Right renal pelvis (tissue), 4 donors: ENCODE measurements around the gene GRK1. TPM values are rescaled to one million over a fixed set of nuclear protein-coding genes. Genes with fewer than 3 reads are reported as not detected.
"Not testable (repeated sequence)": the region's sequence is repeated elsewhere in the genome, so short reads cannot be mapped to it uniquely, and the experiment has no call there.

ENCODE experiments used
- DNase-seq, 4 donors: peaks; one replicate each; pipeline ENCODE4 v3.0.0-alpha.2; 2013; ENCODE audit warnings: low read depth in 4 of 4, low spot score in 3 of 4, missing footprints in 1 of 4
- polyA plus RNA-seq, 4 donors: library from polyadenylated mRNA; unstranded; fragments of 120-200 nt; gene quantifications; one replicate each; pipeline ENCODE4 v1.2.1, GENCODE V29; 2013; ENCODE audit not compliant: insufficient read length in 4 of 4

GRK1 gene
- polyA plus RNA-seq, 4 donors, result 0.06 to 0.39 TPM; not detected in 2

DNA sequence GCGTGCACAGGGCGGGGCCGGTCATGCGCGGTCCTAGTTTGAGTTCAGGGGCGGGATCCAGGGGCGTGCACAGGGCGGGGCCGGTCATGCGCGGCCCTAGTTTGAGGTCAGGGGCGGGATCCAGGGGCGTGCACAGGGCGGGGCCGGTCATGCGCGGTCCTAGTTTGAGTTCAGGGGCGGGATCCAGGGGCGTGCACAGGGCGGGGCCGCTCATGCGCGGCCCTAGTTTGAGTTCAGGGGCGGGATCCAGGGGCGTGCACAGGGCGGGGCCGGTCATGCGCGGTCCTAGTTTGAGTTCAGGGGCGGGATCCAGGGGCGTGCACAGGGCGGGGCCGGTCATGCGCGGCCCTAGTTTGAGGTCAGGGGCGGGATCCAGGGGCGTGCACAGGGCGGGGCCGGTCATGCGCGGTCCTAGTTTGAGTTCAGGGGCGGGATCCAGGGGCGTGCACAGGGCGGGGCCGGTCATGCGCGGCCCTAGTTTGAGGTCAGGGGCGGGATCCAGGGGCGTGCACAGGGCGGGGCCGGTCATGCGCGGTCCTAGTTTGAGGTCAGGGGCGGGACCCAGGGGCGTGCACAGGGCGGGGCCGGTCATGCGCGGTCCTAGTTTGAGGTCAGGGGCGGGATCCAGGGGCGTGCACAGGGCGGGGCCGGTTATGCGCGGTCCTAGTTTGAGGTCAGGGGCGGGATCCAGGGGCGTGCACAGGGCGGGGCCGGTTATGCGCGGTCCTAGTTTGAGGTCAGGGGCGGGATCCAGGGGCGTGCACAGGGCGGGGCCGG is 58.5 kb downstream of the GRK1 start:
- not testable (repeated sequence) for DNase-seq

DNA sequence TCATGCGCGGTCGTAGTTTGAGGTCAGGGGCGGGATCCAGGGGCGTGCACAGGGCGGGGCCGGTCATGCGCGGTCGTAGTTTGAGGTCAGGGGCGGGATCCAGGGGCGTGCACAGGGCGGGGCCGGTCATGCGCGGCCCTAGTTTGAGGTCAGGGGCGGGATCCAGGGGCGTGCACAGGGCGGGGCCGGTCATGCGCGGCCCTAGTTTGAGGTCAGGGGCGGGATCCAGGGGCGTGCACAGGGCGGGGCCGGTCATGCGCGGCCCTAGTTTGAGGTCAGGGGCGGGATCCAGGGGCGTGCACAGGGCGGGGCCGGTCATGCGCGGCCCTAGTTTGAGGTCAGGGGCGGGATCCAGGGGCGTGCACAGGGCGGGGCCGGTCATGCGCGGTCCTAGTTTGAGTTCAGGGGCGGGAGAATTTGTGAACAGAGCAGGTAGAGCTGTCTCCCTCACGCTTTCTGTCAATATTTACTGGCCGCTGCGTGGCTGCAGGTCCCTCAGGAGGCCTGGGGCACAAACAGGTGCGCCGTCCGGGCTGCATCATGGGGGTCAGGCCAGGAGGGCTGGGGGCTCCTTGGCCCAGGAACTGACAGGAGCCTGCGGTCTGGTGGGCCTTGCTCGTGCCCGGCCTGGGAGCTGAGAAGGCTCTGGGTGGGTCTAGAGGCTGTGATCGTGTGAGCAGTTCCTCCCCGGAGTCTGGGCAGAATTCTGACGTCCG is 59.2 kb downstream of the GRK1 start:
- DNase-seq, result not testable (repeated sequence)

- DNase-seq, result no peak
Observed at GRCh38 chr13:113726961-113727411, 60.0 kb downstream of the GRK1 start.

DNA sequence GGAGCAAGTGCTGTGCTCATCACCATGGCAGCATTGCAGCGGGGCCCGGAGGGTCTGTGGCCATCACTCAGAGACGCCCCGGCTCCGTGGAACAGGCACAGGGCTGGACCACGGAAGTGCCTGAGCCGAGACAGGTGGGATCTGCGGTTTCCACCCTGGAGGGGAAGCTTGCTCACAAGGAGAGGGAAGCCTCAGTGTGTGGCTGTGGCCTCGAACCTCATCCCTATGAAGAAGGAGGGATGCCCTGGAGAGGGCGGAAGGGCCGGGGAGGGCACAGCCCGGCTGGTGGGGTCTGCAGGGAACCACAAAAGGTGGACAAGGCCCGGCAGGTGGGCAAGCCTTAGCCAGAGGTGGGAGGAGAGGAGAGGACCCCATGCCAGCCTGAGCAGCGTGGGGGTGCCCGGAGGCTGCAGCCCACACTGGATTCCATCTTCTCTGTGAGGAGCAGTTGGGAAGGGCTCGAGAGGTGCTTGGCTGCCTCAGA is 61.6 kb downstream of the GRK1 start:
- DNase-seq, result no peak

- no peak for DNase-seq
Observed at GRCh38 chr13:113729187-113730019, 62.4 kb downstream of the GRK1 start.

DNA sequence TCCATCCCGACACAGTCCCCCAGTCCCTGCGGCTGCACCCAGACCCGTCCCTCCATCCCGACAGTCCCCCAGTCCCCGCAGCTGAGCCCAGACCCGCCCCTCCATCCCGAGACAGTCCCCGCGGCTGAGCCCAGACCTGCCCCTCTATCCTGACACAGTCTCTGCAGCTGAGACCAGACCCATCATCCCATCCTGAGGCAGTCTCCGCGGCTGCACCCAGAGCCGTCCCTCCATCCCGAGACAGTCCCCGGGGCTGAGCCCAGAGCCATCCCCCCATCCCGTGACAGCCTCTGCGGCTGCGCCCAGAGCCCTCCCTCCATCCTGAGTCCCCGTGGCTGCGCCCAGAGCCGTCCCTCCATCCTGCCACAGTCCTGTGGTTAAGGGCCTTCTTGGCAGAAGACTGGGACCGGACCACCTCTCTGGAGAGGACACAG is 63.3 kb downstream of the GRK1 start:
- DNase-seq, result no peak

- no peak for DNase-seq
Observed at GRCh38 chr13:113730831-113731191, 63.8 kb downstream of the GRK1 start.

- DNase-seq, result no peak
Observed at GRCh38 chr13:113731192-113732175, 64.5 kb downstream of the GRK1 start.

DNA sequence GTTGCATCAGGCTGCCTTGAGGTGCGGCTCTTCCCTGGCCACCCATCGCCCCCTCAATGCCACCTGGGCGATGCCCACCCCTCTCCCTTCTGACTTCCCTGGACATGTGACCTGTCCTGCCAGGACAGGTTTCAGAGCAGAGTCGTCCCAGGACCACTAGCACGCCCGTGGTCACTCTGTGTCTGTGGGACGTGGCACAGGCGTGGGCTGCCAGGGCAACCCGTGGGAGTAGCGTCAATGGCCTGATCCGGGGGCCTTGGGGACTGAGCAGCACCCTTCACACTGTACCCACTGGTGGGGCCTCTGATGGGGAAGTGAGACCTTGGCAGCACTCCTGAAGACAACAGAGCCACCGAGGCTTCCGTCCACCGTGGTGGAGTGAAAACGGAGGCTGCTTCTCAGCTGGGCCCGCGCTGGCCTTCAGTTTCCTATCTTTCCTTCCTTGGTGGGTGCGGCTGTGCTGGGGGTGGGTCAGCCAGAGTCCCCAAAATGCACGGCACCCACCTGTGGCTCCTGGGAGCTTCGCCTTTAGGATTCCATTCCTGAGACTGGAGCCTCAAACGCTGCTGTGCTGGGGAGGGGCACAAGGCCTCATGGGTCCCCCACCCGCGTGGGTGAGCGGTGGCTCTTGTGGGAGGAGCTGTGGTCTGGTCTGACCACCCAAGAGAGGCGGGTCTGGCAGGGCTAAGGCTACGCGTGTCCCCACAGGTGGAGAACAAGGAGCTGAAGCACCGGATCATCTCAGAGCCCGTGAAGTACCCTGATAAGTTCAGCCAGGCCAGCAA is 65.3 kb downstream of the GRK1 start:
- DNase-seq, result no peak

GRCh38 chr13:113732961-113733950 is 66.2 kb downstream of the GRK1 start:
- no peak for DNase-seq

DNA sequence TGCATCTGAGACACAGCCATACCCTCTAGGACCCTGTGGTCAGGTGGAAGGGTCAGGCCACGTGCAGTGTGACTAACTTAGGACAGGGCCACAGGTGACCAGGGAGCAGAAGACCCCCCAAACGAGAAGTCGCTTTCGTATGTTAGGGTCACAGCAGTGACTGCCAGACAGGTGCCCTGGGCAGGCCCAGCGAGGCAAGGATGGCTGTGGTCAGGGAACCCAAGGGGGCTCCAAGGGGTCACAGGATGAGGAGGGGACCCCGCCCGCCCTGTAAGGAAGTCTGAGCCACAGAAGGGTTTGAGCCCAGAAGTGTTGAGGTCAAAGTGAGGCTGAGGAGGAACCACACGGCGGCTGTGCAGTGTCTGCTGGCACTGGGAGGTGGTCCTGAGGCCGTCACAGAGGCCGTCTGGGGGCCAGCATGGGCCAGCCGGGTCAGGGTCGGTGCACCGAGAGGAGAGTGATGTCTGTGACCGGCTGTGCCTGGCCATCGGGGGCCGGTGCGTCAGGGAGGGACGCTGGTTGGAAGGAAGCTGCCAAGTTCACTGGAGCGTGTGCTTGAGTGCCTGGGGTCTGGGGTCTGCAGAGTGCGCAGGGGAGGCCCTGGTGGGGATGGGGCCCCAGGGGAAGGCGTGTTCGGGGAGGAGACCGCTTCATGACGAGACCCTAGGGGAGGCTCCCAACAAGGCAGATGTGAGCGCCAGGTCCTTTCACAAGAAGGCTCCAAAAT is 67.2 kb downstream of the GRK1 start:
- no peak for DNase-seq

- DNase-seq, result no peak
Observed at GRCh38 chr13:113734826-113735125, 67.8 kb downstream of the GRK1 start.

- DNase-seq, result no peak
Observed at GRCh38 chr13:113735194-113735593, 68.2 kb downstream of the GRK1 start.

GRCh38 chr13:113735750-113736149 is 68.7 kb downstream of the GRK1 start:
- DNase-seq, result no peak

GRCh38 chr13:113736258-113736731 is 69.3 kb downstream of the GRK1 start:
- DNase-seq, result no peak

DNA sequence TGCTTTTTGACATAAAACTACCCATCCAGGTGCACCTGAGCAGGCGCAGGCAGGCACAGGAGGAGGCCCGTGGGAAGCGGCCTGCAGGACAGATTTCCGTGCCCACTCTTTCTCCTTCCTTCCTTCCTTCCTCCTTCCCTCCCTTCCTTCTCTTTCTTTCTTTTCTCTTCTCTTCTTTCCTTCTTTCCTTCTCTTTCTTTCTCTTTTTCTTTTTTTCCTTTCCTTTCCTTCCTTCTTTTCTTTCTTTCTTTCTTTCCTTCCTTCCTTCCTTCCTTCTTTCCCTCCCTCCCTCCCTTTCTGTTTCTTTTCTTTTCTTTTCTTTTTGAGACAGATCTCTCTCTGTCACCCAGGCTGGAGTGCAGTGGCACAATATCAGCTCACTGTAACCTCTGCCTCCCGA is 70.8 kb downstream of the GRK1 start:
- no peak for DNase-seq
